Hepatocyte (in vitro differentiated cells): ENCODE results near the gene B4GALT7.

ENCODE experiments used
- CTCF ChIP-seq: fragments of 200-600 bp; sonication (generic); IDR thresholded peaks from 2 replicates; pipeline ENCODE4 v1.5.1; 2016; ENCODE audit warnings: antibody characterized with exemption, mild to moderate bottlenecking; ENCODE audit not compliant: poor library complexity
- EZH2 ChIP-seq: fragments of 200-600 bp; sonication (generic); IDR thresholded peaks from 2 replicates; pipeline ENCODE4 v1.6.1; 2016; ENCODE audit warnings: antibody characterized with exemption, mild to moderate bottlenecking, borderline replicate concordance
- EZH2phosphoT487 ChIP-seq: fragments of 200-600 bp; sonication (generic); IDR thresholded peaks from one replicate; pipeline ENCODE4 v1.6.1; 2018; ENCODE audit warnings: antibody characterized with exemption, mild to moderate bottlenecking, low read depth, moderate library complexity; ENCODE audit not compliant: unreplicated experiment, severe bottlenecking

- TF ChIP-seq CTCF (no peak), EZH2phosphoT487 (no peak), EZH2 (no peak)
Measured at GRCh38 chr5:177605078-177605477, 5.1 kb downstream of the B4GALT7 start.
